GM12878 (cell line): ENCODE measurements around the gene CLCN2. TPM values are rescaled to one million over a fixed set of nuclear protein-coding genes. Genes with fewer than 3 reads are reported as not detected.

ENCODE experiments used
- ATAC-seq: fragments of 200-7000 bp; cut with Tn5 transposase; 3 replicates; pipeline ENCODE4 v1.9.1; 2020; ENCODE audit warnings: mild to moderate bottlenecking, moderate library complexity
- BruUV-seq: library from RNA; stranded (reverse); fragments of 400-500 nt; replicated peaks from 2 replicates; lab custom pipeline; 2021; lab: Mats Ljungman, UMichigan
- CTCF ChIA-PET: fragments of 300-600 bp; sonication (Branson Sonifier 250); formaldehyde crosslinking; extraction: SDS; loops from one replicate; lab custom pipeline; 2021; ENCODE audit warnings: inconsistent platforms; lab: Yijun Ruan, JAX
- POLR2A ChIA-PET: fragments of 350-600 bp; formaldehyde crosslinking; extraction: SDS; loops from one replicate; lab custom pipeline; 2021; ENCODE audit warnings: inconsistent platforms; lab: Charles Lee
- RAD21 ChIA-PET: fragments of 300-600 bp; sonication (Branson Sonifier 250); formaldehyde crosslinking; loops from one replicate; lab custom pipeline; 2023; ENCODE audit warnings: antibody characterized with exemption; ENCODE audit not compliant: unreplicated experiment; lab: Charles Lee
- SMC1A ChIA-PET: fragments of 300-600 bp; sonication (Branson Sonifier 250); formaldehyde crosslinking; loops from one replicate; lab custom pipeline; 2023; ENCODE audit not compliant: unreplicated experiment, uncharacterized antibody; lab: Charles Lee
- DNase-seq: peaks from one replicate; pipeline ENCODE4 v3.0.0-alpha.2; 2011; ENCODE audit warnings: low read depth, low spot score
- FAIRE-seq: peaks from 3 replicates; lab custom pipeline; 2011; peaks lifted over from hg19 to GRCh38; lab: Jason Lieb, UNC
- H2AFZ ChIP-seq: 2 replicates; pipeline ENCODE4 v1.6.0; 2011; ENCODE audit warnings: low read depth, low read length, control low read depth; ENCODE audit not compliant: control insufficient read depth
- H3K27ac ChIP-seq: 2 replicates; pipeline ENCODE4 v1.5.1; 2011; ENCODE audit warnings: control low read depth; ENCODE audit not compliant: control insufficient read depth, insufficient read depth
- H3K27me3 ChIP-seq, 2 experiments: replicated peaks in 1 of 2; 2 replicates each; pipeline versions ENCODE4 v1.6.0 to v1.6.1; 2011; ENCODE audit warnings: low read length in 1 of 2; ENCODE audit not compliant: control insufficient read depth in 2 of 2, insufficient read depth in 2 of 2
- H3K36me3 ChIP-seq, 2 experiments: 2 replicates each; pipeline ENCODE4 v1.5.1; 2011; ENCODE audit warnings: low read length in 1 of 2; ENCODE audit not compliant: control insufficient read depth in 2 of 2, insufficient read depth in 2 of 2
- H3K4me1 ChIP-seq: 2 replicates; pipeline ENCODE4 v1.6.1; 2011; ENCODE audit warnings: mild to moderate bottlenecking, low read length, moderate library complexity, mixed read lengths; ENCODE audit not compliant: control insufficient read depth, insufficient read depth
- H3K4me2 ChIP-seq: 2 replicates; pipeline ENCODE4 v1.6.0; 2011; ENCODE audit warnings: control low read depth; ENCODE audit not compliant: control insufficient read depth, insufficient read depth
- H3K4me3 ChIP-seq: fragments of 200-600 bp; sonication (generic); 2 replicates; pipeline ENCODE4 v1.5.1; 2016
- H3K79me2 ChIP-seq: 2 replicates; pipeline ENCODE4 v1.6.0; 2011; ENCODE audit warnings: low read length; ENCODE audit not compliant: control insufficient read depth, insufficient read depth
- H3K9ac ChIP-seq: 2 replicates; pipeline ENCODE4 v1.8.0; 2011; ENCODE audit warnings: low read length, control low read depth, mixed read lengths; ENCODE audit not compliant: control insufficient read depth, insufficient read depth
- H3K9me3 ChIP-seq: replicated peaks from 3 replicates; pipeline ENCODE4 v1.5.1; 2011; ENCODE audit warnings: mild to moderate bottlenecking, low read length; ENCODE audit not compliant: control insufficient read depth, insufficient read depth
- H4K20me1 ChIP-seq: 2 replicates; pipeline ENCODE4 v1.6.0; 2011; ENCODE audit not compliant: control insufficient read depth, insufficient read depth
- ATF3 ChIP-seq: IDR thresholded peaks from 2 replicates; pipeline ENCODE4 v1.6.1; 2011; ENCODE audit warnings: low read depth, mild to moderate bottlenecking, low read length, moderate library complexity, borderline replicate concordance; ENCODE audit errors: extremely low read depth
- BCL3 ChIP-seq: IDR thresholded peaks from 2 replicates; pipeline ENCODE4 v1.6.1; 2011; ENCODE audit warnings: borderline replicate concordance, low read depth, mild to moderate bottlenecking, moderate library complexity, low read length; ENCODE audit not compliant: insufficient read depth, poor library complexity, severe bottlenecking
- CEBPB ChIP-seq, 2 experiments: fragments of 150-350 bp in 1 of 2; IDR thresholded peaks; 2 replicates each; pipeline ENCODE4 v1.6.1; 2012 to 2014; ENCODE audit warnings: low read depth in 2 of 2, low read length in 2 of 2, borderline replicate concordance in 1 of 2, inconsistent platforms in 1 of 2
- E2F8 ChIP-seq: fragments of 450-650 bp; IDR thresholded peaks from 2 replicates; pipeline ENCODE4 v1.6.1; 2018; ENCODE audit warnings: mild to moderate bottlenecking, low read depth, moderate library complexity; ENCODE audit not compliant: partially characterized antibody
- EGR1 ChIP-seq, 2 experiments: IDR thresholded peaks; 1 replicate in 1 of 2; 2 replicates in 1 of 2; pipeline ENCODE4 v1.6.1; 2011 to 2012; ENCODE audit warnings: low read depth in 2 of 2, low read length in 2 of 2, borderline replicate concordance in 1 of 2, mild to moderate bottlenecking in 1 of 2, moderate library complexity in 1 of 2
- ESRRA ChIP-seq: IDR thresholded peaks from 2 replicates; pipeline ENCODE4 v1.6.1; 2012; ENCODE audit warnings: mild to moderate bottlenecking, low read length, improper control_type of control experiment
- FOXM1 ChIP-seq: IDR thresholded peaks from 2 replicates; pipeline ENCODE4 v1.6.1; 2012; ENCODE audit warnings: low read depth, mild to moderate bottlenecking, inconsistent platforms, low read length, moderate library complexity
- HSF1 ChIP-seq: fragments of 150-350 bp; IDR thresholded peaks from 2 replicates; pipeline ENCODE4 v1.6.1; 2014; ENCODE audit warnings: mild to moderate bottlenecking, low read depth, low read length
- POLR2A ChIP-seq: IDR thresholded peaks from 2 replicates; pipeline ENCODE4 v1.6.1; 2011; ENCODE audit warnings: low read depth, mild to moderate bottlenecking, low read length
- SP1 ChIP-seq: IDR thresholded peaks from one replicate; pipeline ENCODE4 v1.6.1; 2011; ENCODE audit warnings: low read depth, low read length
- SUPT20H ChIP-seq: IDR thresholded peaks from 2 replicates; pipeline ENCODE4 v1.6.1; 2011; ENCODE audit warnings: low read depth, mild to moderate bottlenecking, low read length, moderate library complexity, borderline replicate concordance; ENCODE audit not compliant: control insufficient read depth
- ZBTB4 ChIP-seq: fragments of 450-650 bp; formaldehyde crosslinking; IDR thresholded peaks from 2 replicates; pipeline ENCODE4 v1.4.0; 2022; ENCODE audit warnings: mild to moderate bottlenecking, moderate library complexity
- WGBS: methylation state at CpG from one replicate; pipeline ENCODE4 v1.1.6; 2016; ENCODE audit warnings: low lambda C conversion rate; ENCODE audit not compliant: insufficient replicate concordance, insufficient coverage; ENCODE audit errors: missing lambda C conversion rate; 5-methylcytosine and 5-hydroxymethylcytosine counted together
- in situ Hi-C: fragments of 300-500 bp; cut with MboI; formaldehyde crosslinking; loops from 9 replicates; pipeline ENCODE4 v1.14.3; 2018; ENCODE audit warnings: mixed read lengths
- intact Hi-C: fragments of 100-400 bp; cut with micrococcal nuclease; formaldehyde crosslinking; loops from one replicate; pipeline ENCODE4 v1.14.2; 2022; ENCODE audit not compliant: unreplicated experiment
- polyA plus RNA-seq, 11 experiments: library from polyadenylated mRNA; depleted of rRNA in 4 of 11; unstranded in 6 of 11; stranded (reverse) in 5 of 11; fragments of >200 nt; fragmentation: Nextera tagmentation in 4 of 11; fragmentation: Illumina TruSeq in 1 of 11; extraction: Ambion mirVana in 4 of 11; extraction: Trizol in 1 of 11; gene quantifications; 1 replicate in 1 of 11; 2 replicates in 10 of 11; pipeline versions ENCODE4 v1.2.1 to v1.2.3, GENCODE V29; 2011 to 2016; ENCODE audit warnings: inconsistent platforms in 2 of 11, missing spikeins in 2 of 11, low read depth in 1 of 11
- total RNA-seq, 4 experiments: library from RNA; depleted of rRNA in 3 of 4; stranded (reverse); fragments of >200 nt in 3 of 4; fragmentation: Illumina TruSeq in 1 of 4; extraction: Trizol in 1 of 4; gene quantifications; 2 replicates each; pipeline versions ENCODE4 v1.2.1 to v1.2.3, GENCODE V29; 2013 to 2021

CLCN2 gene
- total and polyA plus RNA-seq, 10 of the 15 experiments (the other 5 are each of a cell fraction or from before 2014, with no cell fraction given), result 0.13 to 2.6 (median 0.85) TPM; not detected in 1

- no TSS peak for BruUV-seq
- Histone ChIP-seq H3K27ac (no peak overlapping the region), H3K4me2 (no peak overlapping the region), H3K4me3 (no peak overlapping the region), H3K36me3 (no peaks in the 10 kb centered on the region), H3K79me2 (no peaks in the 10 kb centered on the region), H4K20me1 (no peaks in the 10 kb centered on the region), H3K4me1 (no peaks in the 10 kb centered on the region), H3K9me3 (no peaks in the 10 kb centered on the region), H3K9ac (no peak overlapping the region), H3K27me3 (no peaks in the 10 kb centered on the region; a peak in 1 of 4 replicates), H2AFZ (no peak overlapping the region; the same call in 1 of the 2 replicates)
- in situ Hi-C loops (no loop called here), intact Hi-C loops (no loop called here)
- FAIRE-seq (peak; percentile 23), DNase-seq (no peak), ATAC-seq (peak; percentile 94)
- ChIA-PET CTCF (interaction anchor here (0.7 to 3.7 kb wide), 18 partner anchors 9 to 459 kb away, joined by 3 to 26 read pairs (median 4); partner anchors contain the start of gene FAM131A), RAD21 (interaction anchor here (1.2 to 2.6 kb wide), 2 partner anchors 17 to 160 kb away, joined by 9 to 11 read pairs; no protein-coding TSS in a partner anchor), SMC1A (interaction anchor here (0.6 to 1.2 kb wide), 3 partner anchors 18 to 158 kb away, joined by 3 read pairs; no protein-coding TSS in a partner anchor), POLR2A (interaction anchor here (1.2 kb wide), 1 partner anchor 13 kb away, joined by 3 read pairs; no protein-coding TSS in a partner anchor)
- 24% methylated on average over 18 of the region's 18 CpGs for WGBS
- TF ChIP-seq ZBTB4 (CRISPR knock-in tag), result no peak
- TF ChIP-seq E2F8, result no peak
- no peak for TF ChIP-seq CEBPB (IDR thresholded peaks at IDR 0.05; ENCODE audit: borderline replicate concordance in 1 of 2, low read depth in 2 of 2, low read length in 2 of 2)
- no peak for TF ChIP-seq POLR2A
- no peak for TF ChIP-seq BCL3
- TF ChIP-seq ATF3, result no peak
- TF ChIP-seq ESRRA, result no peak
- TF ChIP-seq HSF1, result no peak
- TF ChIP-seq EGR1 (IDR thresholded peaks at IDR 0.05; ENCODE audit: borderline replicate concordance in 1 of 2, low read depth in 2 of 2, low read length in 2 of 2), result peak; percentile 37 to 96
- TF ChIP-seq SP1, result no peak
- TF ChIP-seq SUPT20H, result no peak
- TF ChIP-seq FOXM1, result no peak
Observed at GRCh38 chr3:184354121-184354728, 7.2 kb downstream of the CLCN2 start.
